Peyer's patch (tissue), 4 donors: ENCODE results near the gene PKN2.
"Not testable (repeated sequence)": the region's sequence is repeated elsewhere in the genome, so short reads cannot be mapped to it uniquely, and the experiment has no call there.

Experiments
- CTCF ChIP-seq, 6 experiments: fragments of 450-650 bp in 4 of 6; fragments of 200-600 bp in 2 of 6; sonication (generic) in 1 of 6; IDR thresholded peaks; one replicate each; pipeline ENCODE4 v1.5.1; 2017 to 2019; ENCODE audit warnings: antibody characterized with exemption in 6 of 6, mild to moderate bottlenecking in 3 of 6, moderate library complexity in 1 of 6
- POLR2A ChIP-seq, 2 donors: fragments of 450-650 bp; IDR thresholded peaks; one replicate each; pipeline ENCODE4 v1.5.1; 2017; ENCODE audit warnings: antibody characterized with exemption in 2 of 2, mild to moderate bottlenecking in 2 of 2, moderate library complexity in 2 of 2

DNA sequence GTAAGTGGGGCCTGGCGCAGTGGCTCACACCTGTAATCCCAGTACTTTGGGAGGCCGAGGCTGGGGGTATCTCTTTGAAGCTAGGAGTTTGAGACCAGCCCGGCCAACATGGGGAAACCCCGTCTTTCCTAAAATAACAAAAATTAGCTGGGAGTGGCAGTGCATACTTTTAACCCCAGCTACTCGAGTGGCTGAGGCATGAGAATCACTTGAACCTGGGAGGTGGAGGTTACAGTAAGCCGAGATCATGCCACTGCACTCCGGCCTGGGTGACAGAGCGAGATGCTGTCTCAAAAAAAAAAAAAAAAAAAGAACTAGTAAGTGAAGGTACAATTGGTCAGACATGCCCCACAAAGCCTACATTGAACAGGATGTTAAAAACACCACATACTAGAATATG, 196.6 kb downstream of the PKN2 start:
- TF ChIP-seq CTCF, POLR2A (IDR thresholded peaks at IDR 0.05): not testable (repeated sequence)
